K562 (cell line): ENCODE measurements around the gene ADAMTS10. TPM values are rescaled to one million over a fixed set of nuclear protein-coding genes. Genes with fewer than 3 reads are reported as not detected.
A peak's percentile ranks its signal among the peaks of the same experiment; 100 is the strongest.

Source experiments
- ATAC-seq: fragments of 200-7000 bp; cut with Tn5 transposase; 3 replicates; pipeline ENCODE4 v1.9.1; 2020; ENCODE audit warnings: moderate library complexity
- BruUV-seq: library from RNA; stranded (reverse); fragments of 400-500 nt; replicated peaks from 2 replicates; lab custom pipeline; 2021; lab: Mats Ljungman, UMichigan
- CTCF ChIA-PET: fragments of 300-600 bp; formaldehyde crosslinking; extraction: SDS; loops from one replicate; lab custom pipeline; 2021; ENCODE audit warnings: low intra/inter-chr PET ratio; lab: Yijun Ruan, JAX
- POLR2A ChIA-PET: fragments of 300-600, 350-650 bp; sonication (Branson Sonifier 250); formaldehyde crosslinking; extraction: SDS; loops from one replicate; lab custom pipeline; 2021; ENCODE audit warnings: antibody characterized with exemption, inconsistent platforms; lab: Yijun Ruan, JAX
- DNase-seq, 4 experiments: peaks; one replicate each; pipeline versions ENCODE4 v3.0.0 to v3.0.0-alpha.2; 2011 to 2018; ENCODE audit warnings: low spot score in 3 of 4, mixed read lengths in 3 of 4; ENCODE audit errors: extremely low read depth in 1 of 4
- FAIRE-seq: peaks from 2 replicates; lab custom pipeline; 2011; peaks lifted over from hg19 to GRCh38; lab: Jason Lieb, UNC
- H2AFZ ChIP-seq: 2 replicates; pipeline ENCODE4 v1.6.0; 2011; ENCODE audit warnings: low read depth, low read length, control low read depth, inconsistent platforms
- H3K27ac ChIP-seq: fragments of 200-600 bp; 3 replicates; pipeline ENCODE4 v1.8.0; 2011; ENCODE audit warnings: low read depth, mild to moderate bottlenecking, control low read depth, inconsistent platforms, low read length, moderate library complexity, mixed read lengths; ENCODE audit errors: extremely low read depth
- H3K27me3 ChIP-seq, 2 experiments: fragments of 300-600 bp in 1 of 2; 2 replicates in 1 of 2; 3 replicates in 1 of 2; pipeline versions ENCODE4 v1.6.0 to v1.8.0; 2011; ENCODE audit warnings: inconsistent platforms in 2 of 2, low read length in 2 of 2, mild to moderate bottlenecking in 1 of 2, mixed read lengths in 1 of 2, moderate library complexity in 1 of 2; ENCODE audit not compliant: control insufficient read depth in 2 of 2, insufficient read depth in 2 of 2
- H3K36me3 ChIP-seq: fragments of 300-600 bp; 3 replicates; pipeline ENCODE4 v1.8.0; 2011; ENCODE audit warnings: mild to moderate bottlenecking, low read length, inconsistent platforms; ENCODE audit not compliant: control insufficient read depth, insufficient read depth
- H3K4me1 ChIP-seq, 2 experiments: fragments of 200-600 bp in 1 of 2; replicated peaks in 1 of 2; 2 replicates in 1 of 2; 3 replicates in 1 of 2; pipeline versions ENCODE4 v1.5.1 to v1.8.0; 2011; ENCODE audit warnings: inconsistent platforms in 2 of 2, low read length in 2 of 2, mild to moderate bottlenecking in 1 of 2, mixed read lengths in 1 of 2, moderate library complexity in 1 of 2; ENCODE audit not compliant: control insufficient read depth in 2 of 2, insufficient read depth in 2 of 2
- H3K4me2 ChIP-seq: 2 replicates; pipeline ENCODE4 v1.6.1; 2011; ENCODE audit warnings: low read length, control low read depth, inconsistent platforms, mixed read lengths; ENCODE audit not compliant: insufficient read depth
- H3K4me3 ChIP-seq: fragments of 200-600 bp; sonication (generic), shearing (Covaris generic); 2 replicates; pipeline ENCODE4 v1.5.1; 2016; ENCODE audit warnings: control low read depth, inconsistent platforms
- H3K79me2 ChIP-seq: fragments of 200-600 bp; 3 replicates; pipeline ENCODE4 v1.8.0; 2011; ENCODE audit warnings: low read length, inconsistent platforms; ENCODE audit not compliant: control insufficient read depth, insufficient read depth
- H3K9ac ChIP-seq, 2 experiments: 2 replicates each; pipeline versions ENCODE4 v1.6.0 to v1.6.1; 2011; ENCODE audit warnings: low read depth in 2 of 2, low read length in 2 of 2, control low read depth in 1 of 2, inconsistent platforms in 1 of 2, mild to moderate bottlenecking in 1 of 2, mixed read lengths in 1 of 2; ENCODE audit not compliant: insufficient read depth in 1 of 2
- H3K9me1 ChIP-seq: one replicate; pipeline ENCODE4 v1.6.0; 2011; ENCODE audit warnings: inconsistent platforms, mild to moderate bottlenecking, low read length, moderate library complexity; ENCODE audit not compliant: control insufficient read depth, insufficient read depth
- H3K9me3 ChIP-seq: replicated peaks from 2 replicates; pipeline ENCODE4 v1.5.1; 2011; ENCODE audit warnings: low read depth, low read length, inconsistent platforms; ENCODE audit not compliant: control insufficient read depth, insufficient read depth
- H4K20me1 ChIP-seq: replicated peaks from 2 replicates; pipeline ENCODE4 v1.6.1; 2011; ENCODE audit warnings: low read length, inconsistent platforms, mixed read lengths; ENCODE audit not compliant: control insufficient read depth, insufficient read depth
- BRF1 ChIP-seq: IDR thresholded peaks from 3 replicates; pipeline ENCODE4 v1.6.1; 2011; ENCODE audit warnings: borderline replicate concordance, mild to moderate bottlenecking; ENCODE audit not compliant: insufficient read length; ENCODE audit errors: extremely low read depth
- CEBPG ChIP-seq, 3 experiments: fragments of 200-800 bp in 1 of 3; sonication (Bioruptor generic) in 1 of 3; sonication (generic) in 1 of 3; formaldehyde crosslinking in 1 of 3; IDR thresholded peaks in 2 of 3; conservative IDR thresholded peaks in 1 of 3; 2 replicates each; pipeline versions ENCODE4 v1.6.1 to v1.8.0; 2016 to 2022; ENCODE audit warnings: missing compliant biosample characterization in 2 of 3, missing genetic modification characterization in 2 of 3, mild to moderate bottlenecking in 1 of 3, missing genetic modification reagents in 1 of 3
- DACH1 ChIP-seq: fragments of 450-650 bp; IDR thresholded peaks from 2 replicates; pipeline ENCODE4 v1.6.1; 2018; ENCODE audit not compliant: partially characterized antibody
- HDAC6 ChIP-seq: IDR thresholded peaks from 2 replicates; pipeline ENCODE4 v1.6.1; 2012; ENCODE audit warnings: low read depth, mild to moderate bottlenecking, control low read depth, inconsistent platforms, low read length, moderate library complexity
- KLF16 ChIP-seq: IDR thresholded peaks from 2 replicates; pipeline ENCODE4 v1.6.1; 2016; ENCODE audit warnings: antibody characterized with exemption
- MAZ ChIP-seq, 2 experiments: fragments of 450-650 bp in 1 of 2; sonication (generic) in 1 of 2; formaldehyde crosslinking; IDR thresholded peaks in 1 of 2; conservative IDR thresholded peaks in 1 of 2; 2 replicates each; pipeline versions ENCODE4 v1.4.0 to v1.5.0; 2020; ENCODE audit warnings: mild to moderate bottlenecking in 1 of 2, missing genetic modification reagents in 1 of 2
- NCOA1 ChIP-seq: fragments of 450-650 bp; IDR thresholded peaks from 2 replicates; pipeline ENCODE4 v1.6.1; 2016; ENCODE audit warnings: low read depth
- NRF1 ChIP-seq, 2 experiments: fragments of 450-650 bp; IDR thresholded peaks in 1 of 2; conservative IDR thresholded peaks in 1 of 2; 2 replicates each; pipeline ENCODE4 v1.6.1; 2014; ENCODE audit warnings: mild to moderate bottlenecking in 2 of 2
- SMC3 ChIP-seq: conservative IDR thresholded peaks from 2 replicates; pipeline ENCODE4 v1.6.1; 2011; ENCODE audit warnings: low read depth, low read length, improper control_type of control experiment; ENCODE audit not compliant: insufficient read depth
- XRCC5 ChIP-seq: fragments of 200-400 bp; formaldehyde crosslinking; IDR thresholded peaks from 2 replicates; pipeline ENCODE4 v1.6.1; 2017; ENCODE audit warnings: low read depth, mild to moderate bottlenecking, low read length
- ZC3H4 ChIP-seq: sonication (generic); formaldehyde crosslinking; IDR thresholded peaks from 2 replicates; pipeline ENCODE4 v1.9.0; 2021; ENCODE audit warnings: missing genetic modification reagents, borderline replicate concordance
- ZFX ChIP-seq: sonication (generic); formaldehyde crosslinking; IDR thresholded peaks from 2 replicates; pipeline ENCODE4 v1.8.0; 2022; ENCODE audit warnings: mild to moderate bottlenecking, missing genetic modification reagents, moderate library complexity
- WGBS: fragments of 100-300 bp; shearing (Covaris generic); methylation state at CpG from one replicate; pipeline ENCODE4 v1.1.6; 2016; ENCODE audit warnings: low coverage, mixed read lengths; ENCODE audit not compliant: insufficient coverage; ENCODE audit errors: missing lambda C conversion rate; 5-methylcytosine and 5-hydroxymethylcytosine counted together
- in situ Hi-C: fragments of 300-500 bp; cut with MboI; formaldehyde crosslinking; loops from 4 replicates; pipeline ENCODE4 v1.15.0; 2018; ENCODE audit warnings: inconsistent platforms, mixed read lengths
- intact Hi-C: fragments of 100-400 bp; cut with micrococcal nuclease; formaldehyde crosslinking; loops from 2 replicates; pipeline ENCODE4 v1.14.2; 2022
- polyA plus RNA-seq, 8 experiments: library from polyadenylated mRNA; depleted of rRNA in 4 of 8; stranded (reverse) in 5 of 8; unstranded in 3 of 8; fragments of >200 nt; fragmentation: Nextera tagmentation in 2 of 8; fragmentation: Illumina TruSeq in 1 of 8; extraction: Ambion mirVana in 2 of 8; extraction: Trizol in 1 of 8; gene quantifications; 2 replicates each; pipeline versions ENCODE4 v1.2.1 to v1.2.3, GENCODE V29; 2011 to 2014; ENCODE audit warnings: inconsistent platforms in 1 of 8, missing spikeins in 1 of 8
- total RNA-seq, 7 experiments: library from RNA; depleted of rRNA in 6 of 7; stranded (reverse); fragments of >200 nt in 6 of 7; fragmentation: Illumina TruSeq in 2 of 7; extraction: Trizol in 2 of 7; gene quantifications; 2 replicates each; pipeline versions ENCODE4 v1.2.1 to v1.2.3, GENCODE V29; 2011 to 2021; ENCODE audit warnings: low replicate concordance in 1 of 7
- TF ChIP-seq, protein P1 (sequence below): fragments of 450-650 bp; IDR thresholded peaks from 2 replicates; pipeline ENCODE4 v1.6.1; 2016; ENCODE audit warnings: borderline replicate concordance
- TF ChIP-seq, protein P2 (sequence below): fragments of 450-650 bp; IDR thresholded peaks from 2 replicates; pipeline ENCODE4 v1.6.1; 2016

Gene ADAMTS10
- total and polyA plus RNA-seq, 9 of the 15 experiments (the other 6 are each of a cell fraction or from before 2014, with no cell fraction given) = 0.33 to 1.8 (median 0.57) TPM; not detected in 4

DNA sequence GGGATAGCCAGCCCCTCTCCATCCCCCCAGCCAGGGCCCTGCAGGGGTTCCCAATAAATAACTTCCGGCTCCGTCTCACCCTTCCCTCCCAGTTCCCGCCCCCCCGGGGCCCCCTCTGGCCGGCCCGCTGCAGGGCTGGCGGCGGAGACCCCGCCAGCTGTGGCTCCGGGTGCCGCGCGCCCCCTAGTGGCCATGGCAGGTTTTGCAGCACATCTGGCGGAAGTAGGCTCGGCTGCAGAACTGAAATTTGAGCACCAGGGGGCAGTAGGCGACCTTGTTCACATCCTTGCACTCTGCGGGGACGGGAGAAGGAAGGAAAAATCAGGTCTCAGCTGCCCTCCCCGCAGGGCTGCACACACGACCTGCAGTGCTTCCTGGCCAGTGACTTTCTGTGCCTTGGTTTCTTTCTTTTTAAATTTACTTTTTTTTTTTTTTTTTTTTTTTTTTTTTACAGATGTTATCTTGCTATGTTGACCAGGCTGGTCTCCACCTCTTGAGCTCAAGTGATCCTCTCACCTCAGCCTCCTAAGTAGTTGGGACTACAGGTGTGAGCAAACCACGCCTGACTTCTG, 29.7 kb downstream of the ADAMTS10 start (continued):
- no peak for TF ChIP-seq HDAC6
- TF ChIP-seq, protein P1, sequence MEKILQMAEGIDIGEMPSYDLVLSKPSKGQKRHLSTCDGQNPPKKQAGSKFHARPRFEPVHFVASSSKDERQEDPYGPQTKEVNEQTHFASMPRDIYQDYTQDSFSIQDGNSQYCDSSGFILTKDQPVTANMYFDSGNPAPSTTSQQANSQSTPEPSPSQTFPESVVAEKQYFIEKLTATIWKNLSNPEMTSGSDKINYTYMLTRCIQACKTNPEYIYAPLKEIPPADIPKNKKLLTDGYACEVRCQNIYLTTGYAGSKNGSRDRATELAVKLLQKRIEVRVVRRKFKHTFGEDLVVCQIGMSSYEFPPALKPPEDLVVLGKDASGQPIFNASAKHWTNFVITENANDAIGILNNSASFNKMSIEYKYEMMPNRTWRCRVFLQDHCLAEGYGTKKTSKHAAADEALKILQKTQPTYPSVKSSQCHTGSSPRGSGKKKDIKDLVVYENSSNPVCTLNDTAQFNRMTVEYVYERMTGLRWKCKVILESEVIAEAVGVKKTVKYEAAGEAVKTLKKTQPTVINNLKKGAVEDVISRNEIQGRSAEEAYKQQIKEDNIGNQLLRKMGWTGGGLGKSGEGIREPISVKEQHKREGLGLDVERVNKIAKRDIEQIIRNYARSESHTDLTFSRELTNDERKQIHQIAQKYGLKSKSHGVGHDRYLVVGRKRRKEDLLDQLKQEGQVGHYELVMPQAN = no peak

DNA sequence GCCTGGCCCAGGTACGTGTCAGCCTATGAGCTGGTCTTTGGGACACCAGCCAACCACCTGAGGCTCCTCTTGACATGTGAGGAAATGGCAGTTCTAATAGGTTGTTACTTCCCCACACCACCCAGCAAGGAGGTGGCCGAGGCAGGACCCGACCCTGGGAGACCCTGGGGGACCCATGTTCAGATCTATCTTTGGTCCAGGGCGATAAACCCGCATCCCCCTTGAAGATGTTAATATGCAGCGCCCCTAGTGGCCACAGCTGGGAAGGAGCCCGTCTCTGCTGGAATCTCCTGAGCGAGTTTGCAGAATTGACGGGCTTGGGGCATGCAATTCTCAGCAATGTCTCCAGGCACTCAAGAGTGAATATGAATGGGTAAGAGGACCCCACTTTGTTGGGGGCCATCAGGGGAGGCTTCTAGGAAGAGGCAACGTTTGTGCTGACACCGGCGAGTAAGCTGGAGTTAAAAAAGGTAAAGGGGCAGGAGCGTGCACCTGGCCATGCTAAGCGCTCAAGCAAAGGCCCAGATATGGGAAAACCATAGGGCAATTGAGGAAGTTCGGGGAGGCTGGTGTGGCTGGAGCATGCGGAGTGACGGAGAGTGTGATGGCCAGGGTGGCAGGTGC, 31.8 kb downstream of the ADAMTS10 start:
- no TSS peak for BruUV-seq
- H3K27me3 ChIP-seq = peaks cover 0 to 9% of the 10 kb centered on the region in 2 experiments; a peak in 2 of 5 replicates
- H3K79me2 ChIP-seq = no peaks in the 10 kb centered on the region
- CTCF ChIA-PET = interaction anchor here (0.9 to 1.5 kb wide), 2 partner anchors 116 to 225 kb away, joined by 3 to 4 read pairs; no protein-coding TSS in a partner anchor
- no peaks in the 10 kb centered on the region for H3K36me3 ChIP-seq
- no peaks in the 10 kb centered on the region for H3K9me1 ChIP-seq
- ATAC-seq (peak; percentile 71), FAIRE-seq (peak; percentile 92), DNase-seq (peak; percentile 74 to 83 (median 80))
- H3K27ac ChIP-seq = no peak overlapping the region
- peaks cover 15 to 37% of the 10 kb centered on the region in 2 experiments for H3K4me1 ChIP-seq
- 7% methylated on average over 17 of the region's 17 CpGs for WGBS
- no peaks in the 10 kb centered on the region for H4K20me1 ChIP-seq
- H3K9ac ChIP-seq = no peak overlapping the region
- no peak overlapping the region for H3K4me3 ChIP-seq
- H2AFZ ChIP-seq = no peak overlapping the region
- H3K9me3 ChIP-seq = no peaks in the 10 kb centered on the region
- intact Hi-C loops = loop anchor here (5.0 to 10.0 kb wide), 2 partner anchors 164 to 226 kb away; partner anchors contain the start of gene MARCHF2
- POLR2A ChIA-PET = interaction anchor here (0.6 to 1.4 kb wide), 6 partner anchors 10 to 315 kb away, joined by 3 to 4 read pairs (median 3); partner anchors contain the start of genes NDUFA7, RAB11B and RPS28
- in situ Hi-C loops = no loop called here
- H3K4me2 ChIP-seq = no peak overlapping the region
- TF ChIP-seq SMC3 = 0 out of 2 replicates have a peak, but pooled peaks have one; percentile 2
- TF ChIP-seq ZC3H4 (CRISPR knock-in tag) = no peak
- no peak for TF ChIP-seq NCOA1
- TF ChIP-seq DACH1 = no peak
- peak; percentile 45; the same call in 1 of the 2 replicates for TF ChIP-seq KLF16
- TF ChIP-seq XRCC5 = peak; percentile 87; the same call in 1 of the 2 replicates
- TF ChIP-seq ZFX = no peak
- TF ChIP-seq, protein P2, sequence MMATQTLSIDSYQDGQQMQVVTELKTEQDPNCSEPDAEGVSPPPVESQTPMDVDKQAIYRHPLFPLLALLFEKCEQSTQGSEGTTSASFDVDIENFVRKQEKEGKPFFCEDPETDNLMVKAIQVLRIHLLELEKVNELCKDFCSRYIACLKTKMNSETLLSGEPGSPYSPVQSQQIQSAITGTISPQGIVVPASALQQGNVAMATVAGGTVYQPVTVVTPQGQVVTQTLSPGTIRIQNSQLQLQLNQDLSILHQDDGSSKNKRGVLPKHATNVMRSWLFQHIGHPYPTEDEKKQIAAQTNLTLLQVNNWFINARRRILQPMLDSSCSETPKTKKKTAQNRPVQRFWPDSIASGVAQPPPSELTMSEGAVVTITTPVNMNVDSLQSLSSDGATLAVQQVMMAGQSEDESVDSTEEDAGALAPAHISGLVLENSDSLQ = peak; percentile 18; the same call in 1 of the 2 replicates
- no peak for TF ChIP-seq BRF1
- TF ChIP-seq MAZ (CRISPR knock-in tag; conservative IDR thresholded peaks at IDR 0.05 in 1 of 2, IDR thresholded peaks at IDR 0.05 in 1 of 2) = 0 out of 4 replicates have a peak, but pooled peaks of 1 of the 2 experiments have one; percentile 13
- peak; percentile 80 for TF ChIP-seq CEBPG (CRISPR knock-in tag; IDR thresholded peaks at IDR 0.05)
- no peak for TF ChIP-seq CEBPG (tag; conservative IDR thresholded peaks at IDR 0.05 in 1 of 2, IDR thresholded peaks at IDR 0.05 in 1 of 2)
- TF ChIP-seq NRF1 (conservative IDR thresholded peaks at IDR 0.05 in 1 of 2, IDR thresholded peaks at IDR 0.05 in 1 of 2) = peak; percentile 79 to 81
